GM23338 (cell line): ENCODE results near the gene ZNF420. TPM values are rescaled to one million over a fixed set of nuclear protein-coding genes. Genes with fewer than 3 reads are reported as not detected.

ENCODE experiments used
- ATAC-seq: fragments of 200-7000 bp; cut with Tn5 transposase; 3 replicates; pipeline ENCODE4 v1.9.1; 2020
- DNase-seq: peaks from one replicate; pipeline ENCODE4 v3.0.0-alpha.2; 2015; ENCODE audit warnings: low spot score
- H2AFZ ChIP-seq: fragments of 200-600 bp; sonication (generic); 2 replicates; pipeline ENCODE4 v1.8.0; 2016; ENCODE audit warnings: antibody characterized with exemption, mild to moderate bottlenecking, moderate library complexity
- H3F3A ChIP-seq: fragments of 200-600 bp; sonication (generic); replicated peaks from 2 replicates; pipeline ENCODE4 v1.8.0; 2017; ENCODE audit warnings: antibody characterized with exemption, mixed run types, low read depth
- H3K27ac ChIP-seq: fragments of 200-600 bp; sonication (generic); 2 replicates; pipeline ENCODE4 v1.6.1; 2016; ENCODE audit warnings: low read depth
- H3K27me3 ChIP-seq: fragments of 200-600 bp; sonication (generic); 2 replicates; pipeline ENCODE4 v1.8.0; 2016; ENCODE audit warnings: mild to moderate bottlenecking, mixed run types, moderate library complexity; ENCODE audit not compliant: insufficient read depth
- H3K36me3 ChIP-seq: fragments of 200-600 bp; sonication (generic); 2 replicates; pipeline ENCODE4 v1.8.0; 2016; ENCODE audit warnings: mild to moderate bottlenecking; ENCODE audit not compliant: insufficient read depth
- H3K4me1 ChIP-seq: fragments of 200-600 bp; sonication (generic); 2 replicates; pipeline ENCODE4 v1.8.0; 2016; ENCODE audit warnings: mild to moderate bottlenecking, moderate library complexity; ENCODE audit not compliant: insufficient read depth
- H3K4me2 ChIP-seq: fragments of 200-600 bp; sonication (generic); 2 replicates; pipeline ENCODE4 v1.7.1; 2017; ENCODE audit warnings: mixed run types
- H3K4me3 ChIP-seq: fragments of 200-600 bp; sonication (generic); 2 replicates; pipeline ENCODE4 v1.6.1; 2016; ENCODE audit warnings: mixed run types
- H3K79me2 ChIP-seq: fragments of 200-600 bp; sonication (generic); replicated peaks from 2 replicates; pipeline ENCODE4 v1.8.0; 2017; ENCODE audit warnings: mild to moderate bottlenecking; ENCODE audit not compliant: insufficient read depth
- H3K9me2 ChIP-seq: fragments of 200-600 bp; sonication (generic); 2 replicates; pipeline ENCODE4 v1.8.0; 2017; ENCODE audit not compliant: insufficient read depth
- H4K20me1 ChIP-seq: fragments of 200-600 bp; sonication (generic); replicated peaks from 2 replicates; pipeline ENCODE4 v1.8.0; 2017; ENCODE audit warnings: mild to moderate bottlenecking; ENCODE audit not compliant: insufficient read depth
- H3K27ac Mint-ChIP-seq: 2 replicates; pipeline ENCODE4 v1.8.0; 2020; ENCODE audit warnings: inconsistent platforms, mild to moderate bottlenecking, moderate library complexity, mixed read lengths
- H3K27me3 Mint-ChIP-seq: 3 replicates; pipeline ENCODE4 v1.8.0; 2022; ENCODE audit warnings: low read depth, mild to moderate bottlenecking, moderate library complexity, mixed read lengths, inconsistent platforms; ENCODE audit not compliant: insufficient read depth, poor library complexity
- H3K36me3 Mint-ChIP-seq: 3 replicates; pipeline ENCODE4 v1.8.0; 2021; ENCODE audit warnings: low read depth, mild to moderate bottlenecking, inconsistent platforms, moderate library complexity, mixed read lengths
- H3K4me1 Mint-ChIP-seq: 3 replicates; pipeline ENCODE4 v1.8.0; 2020; ENCODE audit warnings: mild to moderate bottlenecking, inconsistent platforms, mixed read lengths
- H3K4me3 Mint-ChIP-seq: 3 replicates; pipeline ENCODE4 v1.8.0; 2021; ENCODE audit warnings: moderate library complexity, mild to moderate bottlenecking, inconsistent platforms, mixed read lengths
- H3K9me3 Mint-ChIP-seq: 3 replicates; pipeline ENCODE4 v1.8.0; 2020; ENCODE audit warnings: moderate library complexity, mild to moderate bottlenecking, inconsistent platforms, mixed read lengths
- CREB1 ChIP-seq: fragments of 250-450 bp; sonication (Bioruptor Pico); IDR thresholded peaks from 2 replicates; pipeline ENCODE4 v1.5.0; 2020; ENCODE audit warnings: low read depth, mild to moderate bottlenecking, moderate library complexity
- CTCF ChIP-seq, 2 experiments: fragments of 200-600 bp in 1 of 2; sonication (generic) in 1 of 2; conservative IDR thresholded peaks; 2 replicates each; pipeline versions ENCODE4 v1.5.1 to v1.6.1; 2016 to 2017; ENCODE audit warnings: antibody characterized with exemption in 2 of 2, low read depth in 2 of 2, mild to moderate bottlenecking in 2 of 2, moderate library complexity in 1 of 2
- ETS1 ChIP-seq: IDR thresholded peaks from 2 replicates; pipeline ENCODE4 v1.6.1; 2016; ENCODE audit warnings: antibody characterized with exemption
- EZH2 ChIP-seq: fragments of 200-600 bp; sonication (generic); IDR thresholded peaks from one replicate; pipeline ENCODE4 v1.8.0; 2017; ENCODE audit warnings: antibody characterized with exemption, mild to moderate bottlenecking, low read depth; ENCODE audit not compliant: unreplicated experiment
- EZH2phosphoT487 ChIP-seq: fragments of 200-600 bp; sonication (generic); IDR thresholded peaks from one replicate; pipeline ENCODE4 v1.8.1; 2018; ENCODE audit warnings: antibody characterized with exemption; ENCODE audit not compliant: unreplicated experiment
- JUNB ChIP-seq: IDR thresholded peaks from one replicate; pipeline ENCODE4 v1.6.1; 2016; ENCODE audit warnings: antibody characterized with exemption; ENCODE audit not compliant: unreplicated experiment
- NANOG ChIP-seq: IDR thresholded peaks from 2 replicates; pipeline ENCODE4 v1.6.1; 2016; ENCODE audit warnings: antibody characterized with exemption, borderline replicate concordance
- POLR2AphosphoS5 ChIP-seq: IDR thresholded peaks from 2 replicates; pipeline ENCODE4 v1.6.1; 2016; ENCODE audit warnings: antibody characterized with exemption, low read depth
- REST ChIP-seq: IDR thresholded peaks from one replicate; pipeline ENCODE4 v1.6.1; 2018; ENCODE audit warnings: antibody characterized with exemption; ENCODE audit not compliant: unreplicated experiment
- STAT1 ChIP-seq: IDR thresholded peaks from one replicate; pipeline ENCODE4 v1.6.1; 2016; ENCODE audit warnings: antibody characterized with exemption; ENCODE audit not compliant: unreplicated experiment
- ZNF114 ChIP-seq: fragments of 250-450 bp; sonication (Bioruptor Pico); IDR thresholded peaks from 2 replicates; pipeline ENCODE4 v1.5.0; 2020; ENCODE audit warnings: mild to moderate bottlenecking, moderate library complexity
- ZNF331 ChIP-seq: fragments of 250-450 bp; sonication (Bioruptor Pico); IDR thresholded peaks from 2 replicates; pipeline ENCODE4 v1.5.0; 2020; ENCODE audit warnings: low read depth, mild to moderate bottlenecking, moderate library complexity
- ZNF462 ChIP-seq: fragments of 250-450 bp; sonication (Bioruptor Pico); IDR thresholded peaks from 2 replicates; pipeline ENCODE4 v1.5.0; 2020; ENCODE audit warnings: mild to moderate bottlenecking, moderate library complexity
- polyA plus RNA-seq: library from polyadenylated mRNA; unstranded; fragments of >200 nt; fragmentation: Nextera tagmentation; extraction: Ambion mirVana; gene quantifications from 2 replicates; pipeline ENCODE4 v1.2.1, GENCODE V29; 2016
- total RNA-seq: library from RNA; depleted of rRNA; stranded (reverse); fragments of >200 nt; shearing (Covaris generic); gene quantifications from 2 replicates; pipeline ENCODE4 v1.2.3, GENCODE V29; 2014

The ZNF420 gene
- total and polyA plus RNA-seq, 2 experiments from 2014 or later = 8.4 to 10.0 TPM

- H3K36me3 ChIP-seq = no peaks in the 10 kb centered on the region
- Mint-ChIP-seq H3K27ac (no peak overlapping the region), H3K4me1 (no peaks in the 10 kb centered on the region), H3K9me3 (peaks cover 98% of the 10 kb centered on the region), H3K36me3 (peaks cover 51% of the 10 kb centered on the region), H3K27me3 (peaks cover 5% of the 10 kb centered on the region), H3K4me3 (no peak overlapping the region)
- H4K20me1 ChIP-seq = no peaks in the 10 kb centered on the region
- no peak for TF ChIP-seq EZH2phosphoT487
- no peak for TF ChIP-seq JUNB
- TF ChIP-seq CREB1 = no peak
- TF ChIP-seq ZNF114 = no peak
- TF ChIP-seq ETS1 = no peak
- no peak for TF ChIP-seq CTCF (conservative IDR thresholded peaks at IDR 0.05; ENCODE audit: low read depth in 2 of 2)
- TF ChIP-seq STAT1 = no peak
- no peak for TF ChIP-seq REST
- no peak for TF ChIP-seq POLR2AphosphoS5
- TF ChIP-seq ZNF331 (CRISPR knock-in tag) = no peak
- TF ChIP-seq NANOG = no peak
- no peak for TF ChIP-seq EZH2
- TF ChIP-seq ZNF462 = no peak
- H3K4me2 ChIP-seq = no peak overlapping the region
- no peak for DNase-seq
- H3K27ac ChIP-seq = no peak overlapping the region
- H3F3A ChIP-seq = no peaks in the 10 kb centered on the region
- no peaks in the 10 kb centered on the region for H3K27me3 ChIP-seq
- H3K4me1 ChIP-seq = no peaks in the 10 kb centered on the region
- no peak overlapping the region for H3K4me3 ChIP-seq
- H2AFZ ChIP-seq = no peak overlapping the region
- no peak for ATAC-seq
- no peaks in the 10 kb centered on the region for H3K79me2 ChIP-seq
- no peaks in the 10 kb centered on the region for H3K9me2 ChIP-seq
Measured at GRCh38 chr19:37136111-37136510, 57.9 kb downstream of the ZNF420 start.
